SK-N-SH treated with all-trans-retinoic acid at 6 μM for 48 hours (cell line): ENCODE data around the gene TRPM6.

Experiments used
- ATAC-seq: fragments of 200-7000 bp; cut with Tn5 transposase; 3 replicates; pipeline ENCODE4 v1.9.1; 2020; ENCODE audit warnings: mild to moderate bottlenecking, moderate library complexity
- ARNTL ChIP-seq: fragments of 450-650 bp; formaldehyde crosslinking; IDR thresholded peaks from 2 replicates; pipeline ENCODE4 v1.5.0; 2020; ENCODE audit warnings: low read depth, mild to moderate bottlenecking, moderate library complexity, borderline replicate concordance
- BACH2 ChIP-seq: fragments of 250-450 bp; sonication (Bioruptor Pico); IDR thresholded peaks from 2 replicates; pipeline ENCODE4 v1.9.0; 2021; ENCODE audit warnings: mild to moderate bottlenecking, borderline replicate concordance
- CREB5 ChIP-seq: fragments of 250-450 bp; sonication (Bioruptor Pico); IDR thresholded peaks from 2 replicates; pipeline ENCODE4 v1.5.1; 2020; ENCODE audit warnings: low read depth, mild to moderate bottlenecking, moderate library complexity
- CSRNP3 ChIP-seq: fragments of 250-450 bp; sonication (Bioruptor Pico); IDR thresholded peaks from 2 replicates; pipeline ENCODE4 v1.5.1; 2021; ENCODE audit warnings: mild to moderate bottlenecking, moderate library complexity
- ESRRG ChIP-seq: fragments of 250-450 bp; sonication (Bioruptor Pico); IDR thresholded peaks from 2 replicates; pipeline ENCODE4 v1.6.1; 2021; ENCODE audit warnings: mild to moderate bottlenecking
- GLIS3 ChIP-seq: fragments of 250-450 bp; sonication (Bioruptor Pico); IDR thresholded peaks from 2 replicates; pipeline ENCODE4 v1.5.0; 2020; ENCODE audit warnings: mild to moderate bottlenecking, moderate library complexity
- ISL1 ChIP-seq: fragments of 250-450 bp; sonication (Bioruptor Pico); IDR thresholded peaks from 2 replicates; pipeline ENCODE4 v2.1.2; 2022; ENCODE audit warnings: mild to moderate bottlenecking, moderate library complexity
- OSR1 ChIP-seq: fragments of 250-450 bp; sonication (Bioruptor Pico); IDR thresholded peaks from 2 replicates; pipeline ENCODE4 v1.8.0; 2022; ENCODE audit warnings: moderate library complexity, mild to moderate bottlenecking, inconsistent platforms
- PATZ1 ChIP-seq: fragments of 250-450 bp; sonication (Bioruptor Pico); IDR thresholded peaks from 2 replicates; pipeline ENCODE4 v1.8.0; 2020; ENCODE audit warnings: mild to moderate bottlenecking, moderate library complexity, borderline replicate concordance
- PPARA ChIP-seq: fragments of 250-450 bp; sonication (Bioruptor Pico); IDR thresholded peaks from 2 replicates; pipeline ENCODE4 v1.5.0; 2020; ENCODE audit warnings: mild to moderate bottlenecking, borderline replicate concordance
- RARB ChIP-seq: fragments of 250-450 bp; sonication (Bioruptor Pico); IDR thresholded peaks from 2 replicates; pipeline ENCODE4 v1.8.0; 2021; ENCODE audit warnings: mild to moderate bottlenecking, moderate library complexity
- SNAI2 ChIP-seq: fragments of 250-450 bp; sonication (Bioruptor Pico); IDR thresholded peaks from 2 replicates; pipeline ENCODE4 v1.5.0; 2020; ENCODE audit warnings: mild to moderate bottlenecking, moderate library complexity
- TCF4 ChIP-seq: fragments of 250-450 bp; sonication (Bioruptor Pico); IDR thresholded peaks from 2 replicates; pipeline ENCODE4 v1.8.0; 2021; ENCODE audit warnings: mild to moderate bottlenecking, moderate library complexity, borderline replicate concordance
- TOX ChIP-seq: fragments of 250-450 bp; sonication (Bioruptor Pico); IDR thresholded peaks from 2 replicates; pipeline ENCODE4 v1.8.0; 2021; ENCODE audit warnings: mild to moderate bottlenecking, moderate library complexity, borderline replicate concordance
- TSHZ2 ChIP-seq: fragments of 250-450 bp; sonication (Bioruptor Pico); IDR thresholded peaks from 2 replicates; pipeline ENCODE4 v1.5.0; 2020; ENCODE audit warnings: mild to moderate bottlenecking, moderate library complexity
- ZC3H10 ChIP-seq: fragments of 250-450 bp; sonication (Bioruptor Pico); IDR thresholded peaks from 2 replicates; pipeline ENCODE4 v1.5.1; 2021; ENCODE audit warnings: mild to moderate bottlenecking, moderate library complexity
- ZFP30 ChIP-seq: fragments of 450-650 bp; formaldehyde crosslinking; IDR thresholded peaks from 2 replicates; pipeline ENCODE4 v1.5.0; 2022; ENCODE audit warnings: mild to moderate bottlenecking, moderate library complexity
- ZNF565 ChIP-seq: fragments of 450-650 bp; formaldehyde crosslinking; conservative IDR thresholded peaks from 2 replicates; pipeline ENCODE4 v1.5.0; 2020; ENCODE audit warnings: low read depth, mild to moderate bottlenecking, moderate library complexity
- ZNF70 ChIP-seq: fragments of 450-650 bp; formaldehyde crosslinking; IDR thresholded peaks from 2 replicates; pipeline ENCODE4 v1.5.0; 2020; ENCODE audit warnings: mild to moderate bottlenecking, moderate library complexity
- ZNF8 ChIP-seq: fragments of 450-650 bp; formaldehyde crosslinking; IDR thresholded peaks from 2 replicates; pipeline ENCODE4 v1.5.0; 2020; ENCODE audit warnings: mild to moderate bottlenecking, moderate library complexity

TRPM6 gene

GRCh38 chr9:74736646-74737045 lies 151.1 kb downstream of the TRPM6 start (continued):
- TF ChIP-seq TSHZ2 (no peak), CREB5 (CRISPR knock-in tag) (no peak)
- TF ChIP-seq, all 23 proteins: peak for 0

GRCh38 chr9:74735761-74736160 lies 152.0 kb downstream of the TRPM6 start:
- ATAC-seq, result no peak
- TF ChIP-seq BACH2 (CRISPR knock-in tag), result no peak
- TF ChIP-seq RARB (CRISPR knock-in tag), result no peak
- TF ChIP-seq ISL1, result no peak
- TF ChIP-seq ZNF565 (CRISPR knock-in tag), result no peak
- no peak for TF ChIP-seq ZFP30 (CRISPR knock-in tag)
- TF ChIP-seq ZNF8 (CRISPR knock-in tag), result no peak

GRCh38 chr9:74729136-74729695 lies 158.5 kb downstream of the TRPM6 start:
- TF ChIP-seq RARB (CRISPR knock-in tag) (no peak), CSRNP3 (CRISPR knock-in tag) (no peak), TCF4 (CRISPR knock-in tag) (no peak), PPARA (CRISPR knock-in tag) (no peak), SNAI2 (CRISPR knock-in tag) (no peak), OSR1 (no peak), TOX (CRISPR knock-in tag) (no peak), BACH2 (CRISPR knock-in tag) (no peak), ARNTL (no peak), ZNF70 (CRISPR knock-in tag) (no peak), ZNF565 (CRISPR knock-in tag) (no peak), ZNF8 (CRISPR knock-in tag) (no peak)
- TF ChIP-seq, all 23 proteins: peak for 0
- no peak for ATAC-seq

- no peak for ATAC-seq
- TF ChIP-seq CREB5 (CRISPR knock-in tag), result no peak
- no peak for TF ChIP-seq PPARA (CRISPR knock-in tag)
- no peak for TF ChIP-seq CSRNP3 (CRISPR knock-in tag)
- TF ChIP-seq TSHZ2, result no peak
- no peak for TF ChIP-seq ZC3H10
- TF ChIP-seq ARNTL, result no peak
- TF ChIP-seq PATZ1, result no peak
- TF ChIP-seq SNAI2 (CRISPR knock-in tag), result no peak
- TF ChIP-seq ESRRG (CRISPR knock-in tag), result no peak
- no peak for TF ChIP-seq GLIS3
- TF ChIP-seq ZNF565 (CRISPR knock-in tag), result no peak
- no peak for TF ChIP-seq BACH2 (CRISPR knock-in tag)
- TF ChIP-seq ZNF8 (CRISPR knock-in tag), result no peak
- no peak for TF ChIP-seq RARB (CRISPR knock-in tag)
- no peak for TF ChIP-seq ZNF70 (CRISPR knock-in tag)
- no peak for TF ChIP-seq ZFP30 (CRISPR knock-in tag)
Measured at GRCh38 chr9:74728176-74728575, 159.5 kb downstream of the TRPM6 start.
